BE2C (cell line): ENCODE data around the gene RFT1.

Experiments
- DNase-seq: peaks from one replicate; pipeline ENCODE4 v3.0.0-alpha.2; 2020
- H3K27me3 ChIP-seq: fragments of 250-450 bp; sonication (Bioruptor Pico); 2 replicates; pipeline ENCODE4 v1.5.1; 2020; ENCODE audit warnings: mild to moderate bottlenecking
- H3K36me3 ChIP-seq: fragments of 250-450 bp; sonication (Bioruptor Pico); 2 replicates; pipeline ENCODE4 v1.5.1; 2020; ENCODE audit warnings: mild to moderate bottlenecking
- H3K4me1 ChIP-seq: fragments of 250-450 bp; sonication (Bioruptor Pico); 2 replicates; pipeline ENCODE4 v1.5.1; 2020
- H3K4me3 ChIP-seq: 2 replicates; pipeline ENCODE4 v1.5.1; 2011; ENCODE audit warnings: low read depth, low read length
- H3K9me3 ChIP-seq: fragments of 250-450 bp; sonication (Bioruptor Pico); 2 replicates; pipeline ENCODE4 v1.5.1; 2020
- CTCF ChIP-seq: IDR thresholded peaks from 2 replicates; pipeline ENCODE4 v1.5.1; 2012; ENCODE audit warnings: mild to moderate bottlenecking, low read depth, low read length

The RFT1 gene

DNA sequence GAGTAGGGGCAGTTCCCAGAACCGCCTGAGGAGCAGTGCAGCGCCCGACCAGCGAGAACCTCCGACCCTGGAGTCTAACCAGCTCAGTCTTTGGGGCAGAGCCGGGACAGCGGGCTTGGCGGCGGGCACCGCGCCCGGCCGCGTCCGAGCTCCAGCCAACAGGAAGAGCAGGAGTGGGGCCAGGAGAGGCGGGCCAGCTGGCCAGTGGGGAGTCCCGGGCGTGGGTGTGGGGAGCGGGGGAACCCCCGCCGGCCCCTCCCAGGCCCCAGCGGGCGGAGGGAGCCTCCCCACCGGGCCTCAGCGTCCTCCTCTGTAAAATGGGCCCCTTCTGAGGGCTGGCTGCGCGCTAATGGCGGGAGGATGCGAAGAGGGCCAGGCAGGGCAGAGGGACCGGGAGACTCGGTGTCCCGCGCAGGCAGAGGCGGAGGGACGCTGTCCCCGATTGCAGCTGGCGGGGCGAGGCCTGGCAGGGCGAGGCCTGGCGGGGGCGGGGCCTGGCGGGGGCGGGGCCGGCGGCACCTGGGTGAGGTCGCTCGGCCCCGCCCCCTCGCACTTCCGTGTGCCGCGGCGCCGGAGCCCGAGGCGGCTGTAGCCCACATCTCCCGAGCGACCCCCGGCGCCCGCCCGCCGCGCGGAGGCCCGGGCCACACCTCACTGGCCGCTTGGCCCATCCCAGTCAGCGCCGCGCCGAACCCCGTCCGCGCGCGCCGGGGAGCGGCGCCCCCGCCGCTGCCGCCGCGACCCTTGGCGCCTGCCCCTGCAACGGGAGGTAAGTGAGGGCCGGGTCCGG is 30.6 kb upstream of the RFT1 start, which contains the start of gene PRKCD:
Gene PRKCD, plus strand, starts transcription at position 550 of the 790 bp plus-strand sequence. CDS start 17,214 bp downstream, outside the sequence.
- TF ChIP-seq CTCF: no peak
- DNase-seq: peak; percentile 55

GRCh38 chr3:53160061-53160659 is 29.9 kb upstream of the RFT1 start:
- no peak for DNase-seq
- peak overlapping the region; percentile 45; the same call in 1 of the 2 replicates for H3K4me3 ChIP-seq

More for the DNA sequence above, 30.6 kb upstream of the RFT1 start, which contains the start of gene PRKCD:
- no peaks in the 10 kb centered on the region for H3K4me1 ChIP-seq
- peak within 1 kb of the TSS; percentile 54 for H3K4me3 ChIP-seq
- H3K9me3 ChIP-seq: no peaks in the 10 kb centered on the region
- no peaks in the 10 kb centered on the region for H3K27me3 ChIP-seq
- H3K36me3 ChIP-seq: no peaks in the 10 kb centered on the region

DNA sequence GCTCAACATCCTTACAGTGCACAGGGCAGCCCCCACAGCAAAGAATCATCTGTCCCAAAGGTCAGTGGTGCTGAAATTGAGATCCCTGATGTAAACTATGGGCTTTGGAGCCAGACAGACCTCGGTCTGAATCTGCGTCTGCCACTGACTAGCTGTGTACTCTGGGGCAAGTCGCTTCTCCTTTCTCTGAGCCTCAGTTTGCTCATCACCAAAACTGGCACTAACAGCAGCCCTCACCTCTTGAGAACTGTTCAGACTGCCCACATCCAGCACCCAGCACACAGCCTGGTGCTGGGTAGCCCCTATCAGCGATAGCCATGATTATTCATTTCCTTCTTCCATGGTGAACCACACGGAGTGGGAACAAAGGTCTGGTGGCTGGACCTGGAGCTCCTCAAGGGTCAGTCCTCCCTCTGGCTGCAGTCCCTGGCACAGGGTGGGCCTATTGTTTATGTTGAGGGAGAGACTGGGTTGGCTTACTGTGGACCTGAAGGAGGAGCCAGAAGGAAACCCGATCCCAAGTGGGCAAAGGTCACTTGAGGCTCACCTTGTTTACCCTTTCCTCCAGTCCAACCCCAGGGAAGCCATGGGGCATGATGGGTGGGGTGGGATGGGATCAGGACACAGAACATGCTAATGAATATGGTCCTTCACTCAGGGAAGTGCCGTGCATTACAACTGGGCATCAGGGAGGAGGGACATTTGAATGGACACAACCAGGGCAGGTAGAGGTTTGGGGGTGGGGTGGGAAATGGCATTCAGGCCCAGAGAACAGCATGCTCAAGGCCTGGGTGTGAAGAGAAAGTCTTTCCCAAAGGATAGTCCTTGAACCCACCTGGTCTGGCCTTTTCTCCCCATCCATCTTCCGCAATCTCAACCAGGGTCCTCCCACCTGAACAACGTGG is 29.2 kb upstream of the RFT1 start:
- DNase-seq: no peak
- Histone ChIP-seq H3K4me3 (no peak overlapping the region), H3K36me3 (no peaks in the 10 kb centered on the region), H3K9me3 (no peaks in the 10 kb centered on the region), H3K27me3 (no peaks in the 10 kb centered on the region), H3K4me1 (no peaks in the 10 kb centered on the region)
- no peak for TF ChIP-seq CTCF

More at GRCh38 chr3:53160061-53160659, 29.9 kb upstream of the RFT1 start:
- Histone ChIP-seq H3K9me3 (no peaks in the 10 kb centered on the region), H3K4me1 (no peaks in the 10 kb centered on the region), H3K27me3 (no peaks in the 10 kb centered on the region), H3K36me3 (no peaks in the 10 kb centered on the region)
- no peak for TF ChIP-seq CTCF

- Histone ChIP-seq H3K4me3 (no peak overlapping the region), H3K9me3 (no peaks in the 10 kb centered on the region), H3K36me3 (no peaks in the 10 kb centered on the region), H3K27me3 (no peaks in the 10 kb centered on the region), H3K4me1 (no peaks in the 10 kb centered on the region)
- TF ChIP-seq CTCF: no peak
- DNase-seq: no peak
Measured at GRCh38 chr3:53158765-53159155, 28.5 kb upstream of the RFT1 start.

GRCh38 chr3:53157974-53158580 is 27.8 kb upstream of the RFT1 start:
- Histone ChIP-seq H3K4me1 (no peaks in the 10 kb centered on the region), H3K36me3 (no peaks in the 10 kb centered on the region), H3K27me3 (no peaks in the 10 kb centered on the region), H3K9me3 (no peaks in the 10 kb centered on the region), H3K4me3 (no peak overlapping the region)
- TF ChIP-seq CTCF: no peak
- DNase-seq: no peak
